Ishikawa (cell line): Measurements from ENCODE around the gene TM9SF1.

Experiments
- CEBPB ChIP-seq: IDR thresholded peaks from 2 replicates; pipeline ENCODE4 v1.6.1; 2012
- CREB1 ChIP-seq: IDR thresholded peaks from 2 replicates; pipeline ENCODE4 v1.6.1; 2012; ENCODE audit warnings: low read depth
- EGR1 ChIP-seq: IDR thresholded peaks from 2 replicates; pipeline ENCODE4 v1.6.1; 2012
- EP300 ChIP-seq: IDR thresholded peaks from 2 replicates; pipeline ENCODE4 v1.6.1; 2012; ENCODE audit warnings: borderline replicate concordance
- FOXM1 ChIP-seq: IDR thresholded peaks from 2 replicates; pipeline ENCODE4 v1.6.1; 2012; ENCODE audit warnings: low read depth, borderline replicate concordance
- MAX ChIP-seq: IDR thresholded peaks from 2 replicates; pipeline ENCODE4 v1.6.1; 2012
- NFIC ChIP-seq: IDR thresholded peaks from 2 replicates; pipeline ENCODE4 v1.6.1; 2012
- RAD21 ChIP-seq: IDR thresholded peaks from 2 replicates; pipeline ENCODE4 v1.6.1; 2012; ENCODE audit warnings: low read depth
- REST ChIP-seq: IDR thresholded peaks from 2 replicates; pipeline ENCODE4 v1.6.1; 2012; ENCODE audit warnings: low read depth, mild to moderate bottlenecking
- TAF1 ChIP-seq: IDR thresholded peaks from 2 replicates; pipeline ENCODE4 v1.6.1; 2012; ENCODE audit warnings: low read depth, mild to moderate bottlenecking
- TCF12 ChIP-seq: IDR thresholded peaks from 2 replicates; pipeline ENCODE4 v1.6.1; 2012; ENCODE audit warnings: low read depth
- TEAD4 ChIP-seq: IDR thresholded peaks from 2 replicates; pipeline ENCODE4 v1.6.1; 2012
- USF1 ChIP-seq: IDR thresholded peaks from 2 replicates; pipeline ENCODE4 v1.6.1; 2012
- YY1 ChIP-seq: IDR thresholded peaks from 2 replicates; pipeline ENCODE4 v1.6.1; 2012; ENCODE audit warnings: low read depth
- ZBTB7A ChIP-seq: IDR thresholded peaks from 2 replicates; pipeline ENCODE4 v1.6.1; 2012; ENCODE audit warnings: low read depth

TM9SF1 gene

GRCh38 chr14:24149302-24149969 is 45.8 kb downstream of the TM9SF1 start:
- TF ChIP-seq RAD21 (no peak), CREB1 (no peak), YY1 (no peak), TEAD4 (no peak), EP300 (no peak), TCF12 (no peak), USF1 (no peak), ZBTB7A (no peak), EGR1 (no peak), CEBPB (no peak), FOXM1 (no peak), NFIC (no peak), TAF1 (no peak), MAX (no peak), REST (no peak)

GRCh38 chr14:24147761-24148428 is 47.3 kb downstream of the TM9SF1 start:
- no peak for TF ChIP-seq ZBTB7A
- TF ChIP-seq RAD21: no peak
- TF ChIP-seq FOXM1: no peak
- TF ChIP-seq NFIC: no peak
- no peak for TF ChIP-seq REST
- no peak for TF ChIP-seq USF1
- no peak for TF ChIP-seq CEBPB
- TF ChIP-seq EGR1: no peak
- TF ChIP-seq EP300: no peak
- TF ChIP-seq CREB1: no peak
- TF ChIP-seq YY1: no peak
- no peak for TF ChIP-seq TEAD4
- no peak for TF ChIP-seq MAX
- no peak for TF ChIP-seq TCF12

GRCh38 chr14:24146978-24147760 is 48.1 kb downstream of the TM9SF1 start, which contains the start of gene RNF31:
Gene RNF31, plus strand, starts transcription at chr14:24147498. Its CDS starts 201 bp downstream, at chr14:24147699.
- TF ChIP-seq TAF1 (peak; percentile 38), EP300 (no peak), EGR1 (no peak)

GRCh38 chr14:24146453-24146977 is 48.7 kb downstream of the TM9SF1 start, which contains the start of gene PSME2:
Gene PSME2, minus strand, starts transcription at chr14:24146610. Its CDS starts 29 bp downstream, at chr14:24146581.
- TF ChIP-seq YY1: no peak
- TF ChIP-seq NFIC: no peak
- 0 out of 2 replicates have a peak, but pooled peaks have one; percentile 4 for TF ChIP-seq TEAD4
- TF ChIP-seq RAD21: no peak
- TF ChIP-seq MAX: no peak; the same call in 1 of the 2 replicates
- TF ChIP-seq TAF1: peak; percentile 33; the same call in 1 of the 2 replicates
- no peak for TF ChIP-seq REST
- no peak for TF ChIP-seq EGR1
- no peak for TF ChIP-seq ZBTB7A
